Heart left ventricle (tissue), 16 donors: ENCODE measurements around the gene MID1IP1. TPM values are rescaled to one million over a fixed set of nuclear protein-coding genes. Genes with fewer than 3 reads are reported as not detected.
A peak's percentile ranks its signal among the peaks of the same experiment; 100 is the strongest.

Experiments
- ATAC-seq, 4 donors: fragments of 200-7000 bp; cut with Tn5 transposase; one replicate each; pipeline ENCODE4 v1.9.1; 2020 to 2022; ENCODE audit warnings: moderate library complexity in 4 of 4, mild to moderate bottlenecking in 3 of 4, moderate number of reproducible peaks in 1 of 4
- DNase-seq, 5 donors: peaks; one replicate each; pipeline ENCODE4 v3.0.0-alpha.2; 2020
- H3K27ac ChIP-seq, 12 donors: fragments of 200-600 bp; sonication (generic) in 4 of 12; one replicate each; pipeline versions ENCODE4 v1.5.0 to v1.8.0; 2016 to 2022; ENCODE audit warnings: mild to moderate bottlenecking in 2 of 12
- H3K27me3 ChIP-seq, 9 donors: fragments of 200-600 bp; sonication (generic) in 2 of 9; one replicate each; pipeline versions ENCODE4 v1.5.1 to v1.8.0; 2016 to 2022; ENCODE audit warnings: mild to moderate bottlenecking in 3 of 9
- H3K36me3 ChIP-seq, 9 donors: fragments of 200-600 bp; sonication (generic) in 2 of 9; one replicate each; pipeline versions ENCODE4 v1.5.0 to v1.8.0; 2018 to 2022; ENCODE audit warnings: mild to moderate bottlenecking in 2 of 9
- H3K4me1 ChIP-seq, 12 donors: fragments of 200-600 bp; sonication (generic) in 4 of 12; one replicate each; pipeline versions ENCODE4 v1.5.0 to v1.8.0; 2016 to 2022; ENCODE audit warnings: mild to moderate bottlenecking in 3 of 12
- H3K4me3 ChIP-seq, 12 donors: fragments of 200-600 bp; sonication (generic) in 4 of 12; one replicate each; pipeline versions ENCODE4 v1.5.0 to v1.8.0; 2017 to 2022; ENCODE audit warnings: mild to moderate bottlenecking in 9 of 12, moderate library complexity in 4 of 12
- H3K9me3 ChIP-seq, 12 donors: fragments of 200-600 bp; sonication (generic) in 4 of 12; one replicate each; pipeline versions ENCODE4 v1.5.0 to v1.8.0; 2016 to 2022; ENCODE audit warnings: mild to moderate bottlenecking in 1 of 12
- CTCF ChIP-seq, 12 donors: fragments of 200-600 bp; sonication (generic) in 4 of 12; IDR thresholded peaks; one replicate each; pipeline versions ENCODE4 v1.5.0 to v1.8.0; 2018 to 2022; ENCODE audit warnings: antibody characterized with exemption in 12 of 12, mild to moderate bottlenecking in 5 of 12
- POLR2A ChIP-seq, 2 donors: fragments of 450-650 bp; IDR thresholded peaks; one replicate each; pipeline ENCODE4 v1.6.1; 2017; ENCODE audit warnings: antibody characterized with exemption in 2 of 2, mild to moderate bottlenecking in 2 of 2, moderate library complexity in 2 of 2
- WGBS, 4 donors: extraction: QIAGEN DNeasy Blood & Tissue Kit in 2 of 4; methylation state at CpG; one replicate each; pipeline versions ENCODE4 v1.1.5 to v1.1.7; 2013 to 2018; 5-methylcytosine and 5-hydroxymethylcytosine counted together
- intact Hi-C, 10 donors: fragments of 100-400 bp; cut with DNase I; formaldehyde crosslinking; loops; one replicate each; pipeline versions ENCODE4 v1.11.1 to v1.14.2; 2022
- polyA plus RNA-seq, 2 donors: library from polyadenylated mRNA; stranded (reverse); fragments of 200-250 nt; gene quantifications; one replicate each; pipeline ENCODE4 v1.2.3, GENCODE V29; 2013
- total RNA-seq, 9 donors: library from RNA; depleted of rRNA in 2 of 9; stranded (reverse); fragments of >200 nt in 2 of 9; fragmentation: NEBNext Ultra II Directional in 3 of 9; extraction: Animal tissue kit (Norgen Biotek cat#: 25700) in 3 of 9; gene quantifications; one replicate each; pipeline versions ENCODE4 v1.1.0 to v1.2.4, GENCODE V29; 2016 to 2023
- donor health status: ischemic (EF 13 %, LVEDD 7.1; RV severe dilation, severe dysfunction).
- donor health status: healthy with polysubstance abuse.
- donor health status: DM: no; HTN: yes; CAD: no.
- donor health status: DM: no; HTN: no; CAD: no.
- donor health status: ischemic (EF 25% LVEDD 6.9; RV normal size, moderate dysfunction).
- donor health status: ischemic (EF 25% LVEDD 5.7; RV mildly dilated, moderate dysfunction).
- donor health status: healthy.
- donor health status: DM: yes; HTN: yes; CAD: no.
- donor health status: ischemic (EF 35%, LVEDD 5.7; RV mildly dilated, moderate dysfunction).
- donor health status: nonischemic (EF 11% LVEDD 7.7; RV severe dilation, severe dysfunction).
- donor health status: DM: yes; HTN: yes; CAD: no.
- donor health status: PGD.
- donor health status: ischemic (EF 29% LVEDD 5.4; RV normal size, mild dysfunction).
- donor health status: nonischemic (EF 23%, LVEDD 6.1; RV moderate dilation, normal function).

Gene MID1IP1
- total and polyA plus RNA-seq, 11 donors, result 19.2 to 146 (median 34.5) TPM

GRCh38 chrX:38837389-38837788 lies 36.1 kb downstream of the MID1IP1 start:
- Histone ChIP-seq H3K4me1 (peaks cover 0 to 4% (median 0%) of the 10 kb centered on the region in 12 donors), H3K27ac (no peak overlapping the region), H3K27me3 (peaks cover 0 to 6% (median 0%) of the 10 kb centered on the region in 9 donors), H3K36me3 (no peaks in the 10 kb centered on the region), H3K9me3 (peaks cover 0 to 5% (median 0%) of the 10 kb centered on the region in 12 donors), H3K4me3 (no peak overlapping the region)
- ATAC-seq, result no peak
- TF ChIP-seq POLR2A (IDR thresholded peaks at IDR 0.05) (no peak), CTCF (IDR thresholded peaks at IDR 0.05) (no peak)
- no peak for DNase-seq
- 74 to 97% (median 90%) methylated on average over 2 of the region's 2 CpGs for WGBS, 4 donors
- intact Hi-C loops, result no loop called here

- peaks cover 0 to 4% (median 0%) of the 10 kb centered on the region in 12 donors for H3K4me1 ChIP-seq
- H3K36me3 ChIP-seq, result no peaks in the 10 kb centered on the region
- no peak for DNase-seq
- intact Hi-C loops, result no loop called here
- H3K9me3 ChIP-seq, result no peaks in the 10 kb centered on the region
- WGBS, 4 donors, result 76 to 88% (median 87%) methylated on average over 3 of the region's 3 CpGs
- no peak overlapping the region for H3K4me3 ChIP-seq
- TF ChIP-seq CTCF (IDR thresholded peaks at IDR 0.05) (no peak), POLR2A (IDR thresholded peaks at IDR 0.05) (no peak)
- H3K27me3 ChIP-seq, result peaks cover 0 to 6% (median 0%) of the 10 kb centered on the region in 9 donors
- no peak overlapping the region for H3K27ac ChIP-seq
- ATAC-seq, result no peak
Observed at GRCh38 chrX:38839277-38839676, 38.0 kb downstream of the MID1IP1 start.

GRCh38 chrX:38839944-38840343 lies 38.7 kb downstream of the MID1IP1 start:
- Histone ChIP-seq H3K4me3 (no peak overlapping the region), H3K9me3 (no peaks in the 10 kb centered on the region), H3K27ac (no peak overlapping the region), H3K27me3 (peaks cover 0 to 12% (median 0%) of the 10 kb centered on the region in 9 donors), H3K4me1 (peaks cover 0 to 4% (median 0%) of the 10 kb centered on the region in 12 donors), H3K36me3 (no peaks in the 10 kb centered on the region)
- TF ChIP-seq POLR2A (IDR thresholded peaks at IDR 0.05) (no peak), CTCF (IDR thresholded peaks at IDR 0.05) (no peak)
- DNase-seq, result no peak
- no peak for ATAC-seq
- intact Hi-C loops, result no loop called here
- 55 to 97% (median 78%) methylated on average over 1 of the region's 1 CpG for WGBS, 4 donors

GRCh38 chrX:38841750-38842149 lies 40.5 kb downstream of the MID1IP1 start:
- WGBS, 4 donors, result 32 to 49% (median 41%) methylated on average over 2 of the region's 2 CpGs
- no peak for TF ChIP-seq POLR2A (IDR thresholded peaks at IDR 0.05)
- no peak for TF ChIP-seq CTCF (IDR thresholded peaks at IDR 0.05)
- intact Hi-C loops, result no loop called here

More at GRCh38 chrX:38841750-38842149, 40.5 kb downstream of the MID1IP1 start:
- Histone ChIP-seq H3K4me1 (peaks cover 0 to 4% (median 0%) of the 10 kb centered on the region in 12 donors), H3K4me3 (no peak overlapping the region), H3K9me3 (no peaks in the 10 kb centered on the region), H3K36me3 (no peaks in the 10 kb centered on the region), H3K27me3 (peaks cover 0 to 17% (median 0%) of the 10 kb centered on the region in 9 donors), H3K27ac (no peak overlapping the region)
- peak in 2 of 4 donors; percentile 41 to 73 for ATAC-seq
- DNase-seq, result no peak
